Hepatocyte (in vitro differentiated cells): Measurements from ENCODE around the gene DDX1.

ENCODE experiments used
- CTCF ChIP-seq: fragments of 200-600 bp; sonication (generic); IDR thresholded peaks from 2 replicates; pipeline ENCODE4 v1.5.1; 2016; ENCODE audit warnings: antibody characterized with exemption, mild to moderate bottlenecking; ENCODE audit not compliant: poor library complexity
- EZH2 ChIP-seq: fragments of 200-600 bp; sonication (generic); IDR thresholded peaks from 2 replicates; pipeline ENCODE4 v1.6.1; 2016; ENCODE audit warnings: antibody characterized with exemption, mild to moderate bottlenecking, borderline replicate concordance

- TF ChIP-seq CTCF (no peak), EZH2 (no peak)
Observed at GRCh38 chr2:15591373-15591691, 336 bp upstream of the DDX1 start.
